HepG2 (cell line): ENCODE measurements around the gene UNC93A. TPM values are rescaled to one million over a fixed set of nuclear protein-coding genes. Genes with fewer than 3 reads are reported as not detected.

ENCODE experiments used
- ATF7-NPFF ChIP-seq: sonication (generic); formaldehyde crosslinking; IDR thresholded peaks from 2 replicates; pipeline ENCODE4 v1.8.1; 2023; ENCODE audit warnings: mild to moderate bottlenecking, low read depth, missing genetic modification reagents, moderate library complexity
- FOXA1 ChIP-seq, 2 experiments: fragments of 450-650 bp in 1 of 2; sonication (generic) in 1 of 2; formaldehyde crosslinking in 1 of 2; IDR thresholded peaks; 2 replicates each; pipeline versions ENCODE4 v1.4.0 to v1.6.1; 2016 to 2020; ENCODE audit warnings: missing genetic modification reagents in 1 of 2
- HNRNPLL ChIP-seq: fragments of 200-400 bp; formaldehyde crosslinking; IDR thresholded peaks from 2 replicates; pipeline ENCODE4 v1.6.1; 2017; ENCODE audit warnings: mild to moderate bottlenecking, low read depth, low read length; ENCODE audit not compliant: poor library complexity, severe bottlenecking
- KDM6A ChIP-seq: IDR thresholded peaks from 2 replicates; pipeline ENCODE4 v1.6.1; 2016; ENCODE audit warnings: low read depth
- KMT2A ChIP-seq: sonication (generic); formaldehyde crosslinking; IDR thresholded peaks from 2 replicates; pipeline ENCODE4 v1.4.0; 2020; ENCODE audit warnings: missing genetic modification reagents
- MIER3 ChIP-seq: IDR thresholded peaks from 2 replicates; pipeline ENCODE4 v1.6.1; 2016; ENCODE audit warnings: missing compliant biosample characterization, borderline replicate concordance
- RAD21 ChIP-seq: fragments of 450-650 bp; formaldehyde crosslinking; IDR thresholded peaks from 2 replicates; pipeline ENCODE4 v1.5.0; 2020; ENCODE audit warnings: mild to moderate bottlenecking
- ZEB1 ChIP-seq: IDR thresholded peaks from 2 replicates; pipeline ENCODE4 v1.6.1; 2012; ENCODE audit warnings: mild to moderate bottlenecking, low read depth, inconsistent platforms; ENCODE audit not compliant: insufficient replicate concordance
- ZFP62 ChIP-seq: sonication (generic); formaldehyde crosslinking; IDR thresholded peaks from 2 replicates; pipeline ENCODE4 v1.4.0; 2020; ENCODE audit warnings: missing genetic modification reagents
- ZNF24 ChIP-seq: fragments of 450-650 bp; IDR thresholded peaks from 2 replicates; pipeline ENCODE4 v1.6.1; 2017; ENCODE audit warnings: antibody characterized with exemption, mild to moderate bottlenecking
- polyA plus RNA-seq, 8 experiments: library from polyadenylated mRNA; depleted of rRNA in 3 of 8; stranded (reverse) in 7 of 8; unstranded in 1 of 8; fragments of >200 nt; fragmentation: Illumina TruSeq in 4 of 8; extraction: Trizol in 4 of 8; gene quantifications; 2 replicates each; pipeline versions ENCODE4 v1.2.1 to v1.2.3, GENCODE V29; 2011 to 2016; ENCODE audit warnings: low read depth in 4 of 8, missing spikeins in 1 of 8, mixed read lengths in 1 of 8; ENCODE audit not compliant: insufficient read depth in 1 of 8
- total RNA-seq, 5 experiments: library from RNA; depleted of rRNA; stranded (reverse); fragments of >200 nt; fragmentation: Illumina TruSeq; extraction: Trizol; gene quantifications; 2 replicates each; pipeline ENCODE4 v1.2.3, GENCODE V29; 2016; ENCODE audit warnings: low read depth in 1 of 5
- TF ChIP-seq, protein P1 (sequence below): sonication (generic); formaldehyde crosslinking; IDR thresholded peaks from 2 replicates; pipeline ENCODE4 v1.4.0; 2020; ENCODE audit warnings: missing genetic modification reagents, mild to moderate bottlenecking, borderline replicate concordance
- TF ChIP-seq, protein P2 (sequence below): sonication (generic); formaldehyde crosslinking; IDR thresholded peaks from 2 replicates; pipeline ENCODE4; 2020; ENCODE audit warnings: missing genetic modification reagents, mild to moderate bottlenecking, borderline replicate concordance
- TF ChIP-seq, protein P3 (sequence below): sonication (generic); formaldehyde crosslinking; IDR thresholded peaks from 2 replicates; pipeline ENCODE4 v1.4.0; 2020; ENCODE audit warnings: missing genetic modification reagents, borderline replicate concordance
- TF ChIP-seq, protein P4 (sequence below): sonication (generic); formaldehyde crosslinking; IDR thresholded peaks from 2 replicates; pipeline ENCODE4 v1.5.0; 2020; ENCODE audit warnings: mild to moderate bottlenecking, missing genetic modification reagents
- TF ChIP-seq, protein P5 (sequence below): sonication (generic); formaldehyde crosslinking; IDR thresholded peaks from 2 replicates; pipeline ENCODE4 v1.8.1; 2022; ENCODE audit warnings: low read depth, mild to moderate bottlenecking, missing genetic modification reagents

The UNC93A gene
- total and polyA plus RNA-seq, 2 of the 13 experiments (the other 11 are each of a cell fraction or from before 2014, with no cell fraction given): 11.0 to 42.7 TPM

DNA sequence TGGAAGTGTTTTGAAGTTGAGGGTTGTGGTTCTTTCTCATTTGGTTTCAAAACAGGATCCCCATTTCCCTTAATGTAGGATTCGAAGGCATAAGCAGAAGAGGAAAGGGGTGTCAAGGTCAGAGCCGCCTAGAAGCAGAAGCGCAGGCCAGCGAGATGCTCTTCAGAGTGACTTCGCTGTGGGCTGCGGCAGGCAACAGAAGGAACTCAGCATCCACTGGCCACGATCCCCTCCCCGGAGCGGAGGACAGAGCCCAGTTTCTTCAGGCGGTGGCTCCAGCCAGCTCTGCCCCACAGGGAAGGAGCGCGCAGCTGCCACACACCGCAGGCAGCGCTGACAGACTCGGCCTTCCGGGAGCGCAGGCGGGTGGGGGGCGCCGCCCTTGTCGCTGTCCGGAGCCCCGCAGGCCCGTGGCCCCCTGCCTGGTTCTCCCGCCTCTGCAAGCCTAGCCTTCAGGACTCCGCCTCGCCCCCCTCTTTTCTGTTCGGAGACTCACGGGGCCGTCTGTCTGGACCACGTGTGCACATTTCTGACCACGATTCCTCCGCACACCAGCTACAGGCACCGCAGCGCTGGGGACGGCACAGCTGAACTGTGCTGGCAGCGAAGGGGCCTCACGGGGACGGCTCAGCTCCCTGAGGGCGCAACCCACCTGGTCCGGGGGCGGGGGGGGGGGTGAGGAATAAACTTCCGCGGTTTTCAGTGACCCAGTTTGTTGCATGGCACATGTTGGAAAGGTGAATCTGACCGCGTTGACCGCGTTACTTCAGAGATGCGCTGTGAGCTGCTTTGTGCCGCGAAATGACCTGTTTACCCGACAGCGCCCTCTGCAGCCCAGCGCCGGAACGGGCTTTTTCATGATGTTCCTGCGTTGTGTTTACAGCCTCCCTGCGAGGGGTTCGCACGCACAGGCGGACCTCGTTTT is 59.9 kb downstream of the UNC93A start (continued):
- no peak for TF ChIP-seq FOXA1 (IDR thresholded peaks at IDR 0.05)
- TF ChIP-seq FOXA1 (CRISPR knock-in tag; IDR thresholded peaks at IDR 0.05): no peak
- no peak for TF ChIP-seq ZEB1
- 0 out of 2 replicates have a peak, but pooled peaks have one; percentile 8 for TF ChIP-seq RAD21 (CRISPR knock-in tag)
- TF ChIP-seq, protein P1, sequence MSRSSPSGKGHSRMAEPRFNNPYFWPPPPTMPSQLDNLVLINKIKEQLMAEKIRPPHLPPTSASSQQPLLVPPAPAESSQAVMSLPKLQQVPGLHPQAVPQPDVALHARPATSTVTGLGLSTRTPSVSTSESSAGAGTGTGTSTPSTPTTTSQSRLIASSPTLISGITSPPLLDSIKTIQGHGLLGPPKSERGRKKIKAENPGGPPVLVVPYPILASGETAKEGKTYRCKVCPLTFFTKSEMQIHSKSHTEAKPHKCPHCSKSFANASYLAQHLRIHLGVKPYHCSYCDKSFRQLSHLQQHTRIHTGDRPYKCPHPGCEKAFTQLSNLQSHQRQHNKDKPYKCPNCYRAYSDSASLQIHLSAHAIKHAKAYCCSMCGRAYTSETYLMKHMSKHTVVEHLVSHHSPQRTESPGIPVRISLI (CRISPR knock-in tag): no peak
- TF ChIP-seq ZFP62: no peak
- TF ChIP-seq, protein P2, sequence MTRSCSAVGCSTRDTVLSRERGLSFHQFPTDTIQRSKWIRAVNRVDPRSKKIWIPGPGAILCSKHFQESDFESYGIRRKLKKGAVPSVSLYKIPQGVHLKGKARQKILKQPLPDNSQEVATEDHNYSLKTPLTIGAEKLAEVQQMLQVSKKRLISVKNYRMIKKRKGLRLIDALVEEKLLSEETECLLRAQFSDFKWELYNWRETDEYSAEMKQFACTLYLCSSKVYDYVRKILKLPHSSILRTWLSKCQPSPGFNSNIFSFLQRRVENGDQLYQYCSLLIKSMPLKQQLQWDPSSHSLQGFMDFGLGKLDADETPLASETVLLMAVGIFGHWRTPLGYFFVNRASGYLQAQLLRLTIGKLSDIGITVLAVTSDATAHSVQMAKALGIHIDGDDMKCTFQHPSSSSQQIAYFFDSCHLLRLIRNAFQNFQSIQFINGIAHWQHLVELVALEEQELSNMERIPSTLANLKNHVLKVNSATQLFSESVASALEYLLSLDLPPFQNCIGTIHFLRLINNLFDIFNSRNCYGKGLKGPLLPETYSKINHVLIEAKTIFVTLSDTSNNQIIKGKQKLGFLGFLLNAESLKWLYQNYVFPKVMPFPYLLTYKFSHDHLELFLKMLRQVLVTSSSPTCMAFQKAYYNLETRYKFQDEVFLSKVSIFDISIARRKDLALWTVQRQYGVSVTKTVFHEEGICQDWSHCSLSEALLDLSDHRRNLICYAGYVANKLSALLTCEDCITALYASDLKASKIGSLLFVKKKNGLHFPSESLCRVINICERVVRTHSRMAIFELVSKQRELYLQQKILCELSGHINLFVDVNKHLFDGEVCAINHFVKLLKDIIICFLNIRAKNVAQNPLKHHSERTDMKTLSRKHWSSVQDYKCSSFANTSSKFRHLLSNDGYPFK (CRISPR knock-in tag): no peak
- TF ChIP-seq KMT2A (CRISPR knock-in tag): no peak
- no peak for TF ChIP-seq ZNF24
- TF ChIP-seq HNRNPLL: peak; percentile 24
- TF ChIP-seq, protein P3, sequence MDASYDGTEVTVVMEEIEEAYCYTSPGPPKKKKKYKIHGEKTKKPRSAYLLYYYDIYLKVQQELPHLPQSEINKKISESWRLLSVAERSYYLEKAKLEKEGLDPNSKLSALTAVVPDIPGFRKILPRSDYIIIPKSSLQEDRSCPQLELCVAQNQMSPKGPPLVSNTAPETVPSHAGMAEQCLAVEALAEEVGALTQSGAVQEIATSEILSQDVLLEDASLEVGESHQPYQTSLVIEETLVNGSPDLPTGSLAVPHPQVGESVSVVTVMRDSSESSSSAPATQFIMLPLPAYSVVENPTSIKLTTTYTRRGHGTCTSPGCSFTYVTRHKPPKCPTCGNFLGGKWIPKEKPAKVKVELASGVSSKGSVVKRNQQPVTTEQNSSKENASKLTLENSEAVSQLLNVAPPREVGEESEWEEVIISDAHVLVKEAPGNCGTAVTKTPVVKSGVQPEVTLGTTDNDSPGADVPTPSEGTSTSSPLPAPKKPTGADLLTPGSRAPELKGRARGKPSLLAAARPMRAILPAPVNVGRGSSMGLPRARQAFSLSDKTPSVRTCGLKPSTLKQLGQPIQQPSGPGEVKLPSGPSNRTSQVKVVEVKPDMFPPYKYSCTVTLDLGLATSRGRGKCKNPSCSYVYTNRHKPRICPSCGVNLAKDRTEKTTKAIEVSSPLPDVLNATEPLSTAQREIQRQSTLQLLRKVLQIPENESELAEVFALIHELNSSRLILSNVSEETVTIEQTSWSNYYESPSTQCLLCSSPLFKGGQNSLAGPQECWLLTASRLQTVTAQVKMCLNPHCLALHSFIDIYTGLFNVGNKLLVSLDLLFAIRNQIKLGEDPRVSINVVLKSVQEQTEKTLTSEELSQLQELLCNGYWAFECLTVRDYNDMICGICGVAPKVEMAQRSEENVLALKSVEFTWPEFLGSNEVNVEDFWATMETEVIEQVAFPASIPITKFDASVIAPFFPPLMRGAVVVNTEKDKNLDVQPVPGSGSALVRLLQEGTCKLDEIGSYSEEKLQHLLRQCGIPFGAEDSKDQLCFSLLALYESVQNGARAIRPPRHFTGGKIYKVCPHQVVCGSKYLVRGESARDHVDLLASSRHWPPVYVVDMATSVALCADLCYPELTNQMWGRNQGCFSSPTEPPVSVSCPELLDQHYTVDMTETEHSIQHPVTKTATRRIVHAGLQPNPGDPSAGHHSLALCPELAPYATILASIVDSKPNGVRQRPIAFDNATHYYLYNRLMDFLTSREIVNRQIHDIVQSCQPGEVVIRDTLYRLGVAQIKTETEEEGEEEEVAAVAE (CRISPR knock-in tag): no peak
- no peak for TF ChIP-seq KDM6A (CRISPR knock-in tag)
- TF ChIP-seq MIER3 (CRISPR knock-in tag): no peak
- no peak for TF ChIP-seq ATF7-NPFF (CRISPR knock-in tag)
- TF ChIP-seq, protein P4, sequence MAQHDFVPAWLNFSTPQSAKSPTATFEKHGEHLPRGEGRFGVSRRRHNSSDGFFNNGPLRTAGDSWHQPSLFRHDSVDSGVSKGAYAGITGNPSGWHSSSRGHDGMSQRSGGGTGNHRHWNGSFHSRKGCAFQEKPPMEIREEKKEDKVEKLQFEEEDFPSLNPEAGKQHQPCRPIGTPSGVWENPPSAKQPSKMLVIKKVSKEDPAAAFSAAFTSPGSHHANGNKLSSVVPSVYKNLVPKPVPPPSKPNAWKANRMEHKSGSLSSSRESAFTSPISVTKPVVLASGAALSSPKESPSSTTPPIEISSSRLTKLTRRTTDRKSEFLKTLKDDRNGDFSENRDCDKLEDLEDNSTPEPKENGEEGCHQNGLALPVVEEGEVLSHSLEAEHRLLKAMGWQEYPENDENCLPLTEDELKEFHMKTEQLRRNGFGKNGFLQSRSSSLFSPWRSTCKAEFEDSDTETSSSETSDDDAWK: no peak
- TF ChIP-seq, protein P5, sequence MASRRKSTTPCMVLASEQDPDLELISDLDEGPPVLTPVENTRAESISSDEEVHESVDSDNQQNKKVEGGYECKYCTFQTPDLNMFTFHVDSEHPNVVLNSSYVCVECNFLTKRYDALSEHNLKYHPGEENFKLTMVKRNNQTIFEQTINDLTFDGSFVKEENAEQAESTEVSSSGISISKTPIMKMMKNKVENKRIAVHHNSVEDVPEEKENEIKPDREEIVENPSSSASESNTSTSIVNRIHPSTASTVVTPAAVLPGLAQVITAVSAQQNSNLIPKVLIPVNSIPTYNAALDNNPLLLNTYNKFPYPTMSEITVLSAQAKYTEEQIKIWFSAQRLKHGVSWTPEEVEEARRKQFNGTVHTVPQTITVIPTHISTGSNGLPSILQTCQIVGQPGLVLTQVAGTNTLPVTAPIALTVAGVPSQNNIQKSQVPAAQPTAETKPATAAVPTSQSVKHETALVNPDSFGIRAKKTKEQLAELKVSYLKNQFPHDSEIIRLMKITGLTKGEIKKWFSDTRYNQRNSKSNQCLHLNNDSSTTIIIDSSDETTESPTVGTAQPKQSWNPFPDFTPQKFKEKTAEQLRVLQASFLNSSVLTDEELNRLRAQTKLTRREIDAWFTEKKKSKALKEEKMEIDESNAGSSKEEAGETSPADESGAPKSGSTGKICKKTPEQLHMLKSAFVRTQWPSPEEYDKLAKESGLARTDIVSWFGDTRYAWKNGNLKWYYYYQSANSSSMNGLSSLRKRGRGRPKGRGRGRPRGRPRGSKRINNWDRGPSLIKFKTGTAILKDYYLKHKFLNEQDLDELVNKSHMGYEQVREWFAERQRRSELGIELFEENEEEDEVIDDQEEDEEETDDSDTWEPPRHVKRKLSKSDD (CRISPR knock-in tag): peak; percentile 58; the same call in 1 of the 2 replicates
